Adipocyte (in vitro differentiated cells): Measurements from ENCODE around the gene ADAT3.

Experiments used
- DNase-seq: peaks from one replicate; pipeline ENCODE4 v3.0.0-alpha.2; 2015; ENCODE audit warnings: low read depth
- H3K27me3 ChIP-seq: replicated peaks from 2 replicates; pipeline ENCODE4 v1.7.0; 2013; ENCODE audit warnings: mild to moderate bottlenecking, low read length, moderate library complexity; ENCODE audit not compliant: control insufficient read depth, insufficient read depth
- H3K36me3 ChIP-seq: 2 replicates; pipeline ENCODE4 v1.7.0; 2013; ENCODE audit warnings: low read length, mild to moderate bottlenecking, moderate library complexity; ENCODE audit not compliant: control insufficient read depth, insufficient read depth, severe bottlenecking
- H3K4me1 ChIP-seq: 2 replicates; pipeline ENCODE4 v1.7.0; 2013; ENCODE audit warnings: mild to moderate bottlenecking, low read length, moderate library complexity; ENCODE audit not compliant: control insufficient read depth, insufficient read depth
- H3K4me3 ChIP-seq: 2 replicates; pipeline ENCODE4 v1.7.0; 2013; ENCODE audit warnings: mild to moderate bottlenecking, low read length, moderate library complexity
- H3K9ac ChIP-seq: 2 replicates; pipeline ENCODE4 v1.7.0; 2013; ENCODE audit warnings: mild to moderate bottlenecking, low read length, moderate library complexity
- H3K9me3 ChIP-seq: 2 replicates; pipeline ENCODE4 v1.7.0; 2013; ENCODE audit warnings: mild to moderate bottlenecking, low read length, moderate library complexity; ENCODE audit not compliant: control insufficient read depth

ADAT3 gene

GRCh38 chr19:1921825-1922224 lies 16.6 kb downstream of the ADAT3 start:
- Histone ChIP-seq H3K36me3 (peaks cover 40% of the 10 kb centered on the region), H3K4me1 (no peaks in the 10 kb centered on the region), H3K9me3 (no peaks in the 10 kb centered on the region), H3K9ac (no peak overlapping the region), H3K4me3 (no peak overlapping the region), H3K27me3 (no peaks in the 10 kb centered on the region)
- no peak for DNase-seq

- H3K4me3 ChIP-seq = no peak overlapping the region
- H3K9ac ChIP-seq = no peak overlapping the region
These were observed 17.6 kb downstream of the ADAT3 start for GRCh38 chr19:1922803-1923202.

GRCh38 chr19:1923319-1923718 lies 18.1 kb downstream of the ADAT3 start:
- H3K36me3 ChIP-seq = peaks cover 35% of the 10 kb centered on the region

More at GRCh38 chr19:1922803-1923202, 17.6 kb downstream of the ADAT3 start:
- no peak for DNase-seq
- Histone ChIP-seq H3K9me3 (no peaks in the 10 kb centered on the region), H3K36me3 (peaks cover 40% of the 10 kb centered on the region), H3K27me3 (no peaks in the 10 kb centered on the region), H3K4me1 (no peaks in the 10 kb centered on the region)

GRCh38 chr19:1924320-1924961 lies 19.2 kb downstream of the ADAT3 start:
- peaks cover 5% of the 10 kb centered on the region for H3K4me1 ChIP-seq
- no peaks in the 10 kb centered on the region for H3K27me3 ChIP-seq
- H3K9ac ChIP-seq = no peak overlapping the region
- no peak overlapping the region for H3K4me3 ChIP-seq
- no peaks in the 10 kb centered on the region for H3K9me3 ChIP-seq
- DNase-seq = no peak
- H3K36me3 ChIP-seq = peaks cover 26% of the 10 kb centered on the region

More at GRCh38 chr19:1923319-1923718, 18.1 kb downstream of the ADAT3 start:
- Histone ChIP-seq H3K4me3 (no peak overlapping the region), H3K27me3 (no peaks in the 10 kb centered on the region), H3K4me1 (no peaks in the 10 kb centered on the region), H3K9ac (no peak overlapping the region), H3K9me3 (no peaks in the 10 kb centered on the region)
- no peak for DNase-seq

- H3K36me3 ChIP-seq = peaks cover 24% of the 10 kb centered on the region
- no peaks in the 10 kb centered on the region for H3K27me3 ChIP-seq
- no peak overlapping the region for H3K4me3 ChIP-seq
- DNase-seq = no peak
- H3K9ac ChIP-seq = no peak overlapping the region
- H3K9me3 ChIP-seq = no peaks in the 10 kb centered on the region
- peaks cover 11% of the 10 kb centered on the region for H3K4me1 ChIP-seq
These were observed 20.3 kb downstream of the ADAT3 start for GRCh38 chr19:1925544-1925943.

- Histone ChIP-seq H3K9me3 (peaks cover 2% of the 10 kb centered on the region), H3K4me1 (peaks cover 11% of the 10 kb centered on the region), H3K4me3 (peak overlapping the region; percentile 68), H3K36me3 (peaks cover 6% of the 10 kb centered on the region), H3K27me3 (no peaks in the 10 kb centered on the region), H3K9ac (peak overlapping the region; percentile 63)
- DNase-seq = peak; percentile 91
These were observed 24.0 kb downstream of the ADAT3 start for GRCh38 chr19:1929021-1929742.

- no peak overlapping the region for H3K4me3 ChIP-seq
These were observed 26.2 kb downstream of the ADAT3 start for GRCh38 chr19:1931445-1931844.

GRCh38 chr19:1932395-1932794 lies 27.2 kb downstream of the ADAT3 start:
- no peak for DNase-seq
- Histone ChIP-seq H3K27me3 (no peaks in the 10 kb centered on the region), H3K9me3 (peaks cover 2% of the 10 kb centered on the region), H3K36me3 (no peaks in the 10 kb centered on the region), H3K4me1 (peaks cover 24% of the 10 kb centered on the region), H3K4me3 (no peak overlapping the region), H3K9ac (no peak overlapping the region)

More at GRCh38 chr19:1931445-1931844, 26.2 kb downstream of the ADAT3 start:
- H3K27me3 ChIP-seq = no peaks in the 10 kb centered on the region
- no peak overlapping the region for H3K9ac ChIP-seq
- peaks cover 23% of the 10 kb centered on the region for H3K4me1 ChIP-seq
- peaks cover 2% of the 10 kb centered on the region for H3K9me3 ChIP-seq
- H3K36me3 ChIP-seq = no peaks in the 10 kb centered on the region
- DNase-seq = no peak

GRCh38 chr19:1933244-1933643 lies 28.0 kb downstream of the ADAT3 start:
- H3K27me3 ChIP-seq = no peaks in the 10 kb centered on the region
- peaks cover 2% of the 10 kb centered on the region for H3K9me3 ChIP-seq
- no peak for DNase-seq
- H3K9ac ChIP-seq = no peak overlapping the region
- no peaks in the 10 kb centered on the region for H3K36me3 ChIP-seq
- H3K4me3 ChIP-seq = no peak overlapping the region
- H3K4me1 ChIP-seq = peaks cover 24% of the 10 kb centered on the region

GRCh38 chr19:1933942-1934341 lies 28.7 kb downstream of the ADAT3 start:
- no peak for DNase-seq
- no peaks in the 10 kb centered on the region for H3K36me3 ChIP-seq
- peaks cover 23% of the 10 kb centered on the region for H3K4me1 ChIP-seq
- H3K27me3 ChIP-seq = no peaks in the 10 kb centered on the region
- no peak overlapping the region for H3K4me3 ChIP-seq
- peaks cover 2% of the 10 kb centered on the region for H3K9me3 ChIP-seq
- H3K9ac ChIP-seq = no peak overlapping the region

- H3K9ac ChIP-seq = peak overlapping the region; percentile 25
- no peaks in the 10 kb centered on the region for H3K36me3 ChIP-seq
- peaks cover 25% of the 10 kb centered on the region for H3K4me1 ChIP-seq
- H3K27me3 ChIP-seq = no peaks in the 10 kb centered on the region
- no peak overlapping the region for H3K4me3 ChIP-seq
- DNase-seq = no peak
- peaks cover 2% of the 10 kb centered on the region for H3K9me3 ChIP-seq
These were observed 30.4 kb downstream of the ADAT3 start for GRCh38 chr19:1935484-1936208.
